Activated T-helper 1 cell treated with anti-CD3 and anti-CD28 coated beads, Interleukin-12 subunit alpha, Interleukin-12 subunit beta, Interleukin-2, Interleukin-4 antibody, amounts not matched to agents 30 ng/mL and 10 ng/mL and 1 ng/mL, durations not matched to agents 14 hours and 24 hours and 36 hours (primary cell): ENCODE measurements around the gene EXOC8. TPM values are rescaled to one million over a fixed set of nuclear protein-coding genes. Genes with fewer than 3 reads are reported as not detected.

Experiments
- DNase-seq: peaks from one replicate; pipeline ENCODE4 v3.0.0; 2021; ENCODE audit warnings: low spot score
- H3K27ac Mint-ChIP-seq: one replicate; pipeline ENCODE4 v1.8.0; 2021; ENCODE audit warnings: mild to moderate bottlenecking, mixed read lengths
- H3K27me3 Mint-ChIP-seq: one replicate; pipeline ENCODE4 v1.8.0; 2022; ENCODE audit warnings: mild to moderate bottlenecking, moderate library complexity, mixed read lengths; ENCODE audit not compliant: insufficient read depth
- H3K36me3 Mint-ChIP-seq: one replicate; pipeline ENCODE4 v1.8.0; 2021; ENCODE audit warnings: low read depth, mixed read lengths
- H3K4me1 Mint-ChIP-seq: one replicate; pipeline ENCODE4 v1.8.0; 2021; ENCODE audit warnings: low read depth, mixed read lengths
- H3K4me3 Mint-ChIP-seq: one replicate; pipeline ENCODE4 v1.8.0; 2021; ENCODE audit warnings: mild to moderate bottlenecking, moderate library complexity, mixed read lengths
- H3K9me3 Mint-ChIP-seq: one replicate; pipeline ENCODE4 v1.8.0; 2021; ENCODE audit warnings: mixed read lengths
- intact Hi-C: fragments of 100-400 bp; cut with micrococcal nuclease; formaldehyde crosslinking; loops from one replicate; pipeline ENCODE4 v1.15.1; 2024
- total RNA-seq: library from RNA; stranded (reverse); gene quantifications from 2 replicates; pipeline ENCODE4 v1.2.3, GENCODE V29; 2022

The EXOC8 gene
- total RNA-seq, result 14.4 and 15.6 TPM in 2 replicates

- no peaks in the 10 kb centered on the region for H3K9me3 Mint-ChIP-seq
- H3K27me3 Mint-ChIP-seq, result peaks cover 3% of the 10 kb centered on the region
- peaks cover 29% of the 10 kb centered on the region for H3K36me3 Mint-ChIP-seq
- H3K4me1 Mint-ChIP-seq, result peaks cover 62% of the 10 kb centered on the region
- DNase-seq, result peak; percentile 99
- intact Hi-C loops, result loop anchor here (1.0 to 5.0 kb wide), 10 partner anchors 65 to 1710 kb away; partner anchors contain the start of genes ARV1, C1orf198, COG2 and EGLN1
- peak within 1 kb of the TSS; percentile 98 for H3K4me3 Mint-ChIP-seq
- H3K27ac Mint-ChIP-seq, result peak within 1 kb of the TSS; percentile 100
These were observed at the start of gene EXOC8 for GRCh38 chr1:231337472-231338269. TSS of gene EXOC8 (minus strand) at chr1:231337852. CDS start at chr1:231337745, 107 bp downstream.

GRCh38 chr1:231386466-231386865, 48.8 kb upstream of the EXOC8 start:
- Mint-ChIP-seq H3K36me3 (peaks cover 12% of the 10 kb centered on the region), H3K4me3 (no peak overlapping the region), H3K9me3 (no peaks in the 10 kb centered on the region), H3K4me1 (peaks cover 34% of the 10 kb centered on the region), H3K27me3 (no peaks in the 10 kb centered on the region), H3K27ac (no peak overlapping the region)
- intact Hi-C loops, result no loop called here
- no peak for DNase-seq

GRCh38 chr1:231385416-231385748, 47.7 kb upstream of the EXOC8 start:
- peaks cover 11% of the 10 kb centered on the region for H3K36me3 Mint-ChIP-seq
- no peak for DNase-seq
- intact Hi-C loops, result no loop called here
- no peaks in the 10 kb centered on the region for H3K9me3 Mint-ChIP-seq
- no peak overlapping the region for H3K4me3 Mint-ChIP-seq
- H3K4me1 Mint-ChIP-seq, result peaks cover 24% of the 10 kb centered on the region
- no peaks in the 10 kb centered on the region for H3K27me3 Mint-ChIP-seq
- no peak overlapping the region for H3K27ac Mint-ChIP-seq

GRCh38 chr1:231384696-231385415, 47.2 kb upstream of the EXOC8 start:
- peaks cover 20% of the 10 kb centered on the region for H3K4me1 Mint-ChIP-seq
- H3K27me3 Mint-ChIP-seq, result no peaks in the 10 kb centered on the region
- no peak for DNase-seq
- H3K4me3 Mint-ChIP-seq, result no peak overlapping the region
- H3K36me3 Mint-ChIP-seq, result peaks cover 6% of the 10 kb centered on the region
- H3K27ac Mint-ChIP-seq, result no peak overlapping the region
- intact Hi-C loops, result no loop called here
- H3K9me3 Mint-ChIP-seq, result no peaks in the 10 kb centered on the region

- peaks cover 6% of the 10 kb centered on the region for H3K36me3 Mint-ChIP-seq
- intact Hi-C loops, result no loop called here
- no peak overlapping the region for H3K4me3 Mint-ChIP-seq
- H3K27me3 Mint-ChIP-seq, result no peaks in the 10 kb centered on the region
- no peak for DNase-seq
- peaks cover 26% of the 10 kb centered on the region for H3K4me1 Mint-ChIP-seq
- H3K9me3 Mint-ChIP-seq, result no peaks in the 10 kb centered on the region
- no peak overlapping the region for H3K27ac Mint-ChIP-seq
These were observed 45.7 kb upstream of the EXOC8 start for GRCh38 chr1:231383159-231383860.

- peaks cover 25% of the 10 kb centered on the region for H3K4me1 Mint-ChIP-seq
These were observed 44.8 kb upstream of the EXOC8 start for GRCh38 chr1:231382426-231382825.

GRCh38 chr1:231381729-231382128, 44.1 kb upstream of the EXOC8 start:
- intact Hi-C loops, result no loop called here
- DNase-seq, result no peak
- peaks cover 32% of the 10 kb centered on the region for H3K4me1 Mint-ChIP-seq
- no peaks in the 10 kb centered on the region for H3K27me3 Mint-ChIP-seq
- no peak overlapping the region for H3K27ac Mint-ChIP-seq
- H3K9me3 Mint-ChIP-seq, result no peaks in the 10 kb centered on the region
- H3K36me3 Mint-ChIP-seq, result peaks cover 1% of the 10 kb centered on the region
- no peak overlapping the region for H3K4me3 Mint-ChIP-seq

More at GRCh38 chr1:231382426-231382825, 44.8 kb upstream of the EXOC8 start:
- Mint-ChIP-seq H3K27me3 (no peaks in the 10 kb centered on the region), H3K27ac (no peak overlapping the region), H3K36me3 (peaks cover 1% of the 10 kb centered on the region), H3K4me3 (no peak overlapping the region), H3K9me3 (no peaks in the 10 kb centered on the region)
- intact Hi-C loops, result no loop called here
- DNase-seq, result no peak

GRCh38 chr1:231376875-231377549, 39.4 kb upstream of the EXOC8 start:
- Mint-ChIP-seq H3K36me3 (no peaks in the 10 kb centered on the region), H3K27me3 (no peaks in the 10 kb centered on the region), H3K27ac (peak overlapping the region; percentile 78), H3K9me3 (no peaks in the 10 kb centered on the region), H3K4me1 (peaks cover 43% of the 10 kb centered on the region), H3K4me3 (peak overlapping the region; percentile 6)
- peak; percentile 13 for DNase-seq
- intact Hi-C loops, result loop anchor here (1.0 to 2.0 kb wide), 4 partner anchors 14 to 151 kb away; partner anchors contain the start of gene TSNAX

- intact Hi-C loops, result loop anchor here (1.0 to 2.0 kb wide), 2 partner anchors 15 to 84 kb away; no protein-coding TSS in a partner anchor
- H3K4me1 Mint-ChIP-seq, result peaks cover 43% of the 10 kb centered on the region
- H3K36me3 Mint-ChIP-seq, result peaks cover 2% of the 10 kb centered on the region
These were observed 38.4 kb upstream of the EXOC8 start for GRCh38 chr1:231376101-231376500.

GRCh38 chr1:231374394-231374793, 36.7 kb upstream of the EXOC8 start:
- Mint-ChIP-seq H3K9me3 (no peaks in the 10 kb centered on the region), H3K27ac (no peak overlapping the region), H3K4me1 (peaks cover 37% of the 10 kb centered on the region), H3K36me3 (peaks cover 8% of the 10 kb centered on the region), H3K27me3 (no peaks in the 10 kb centered on the region), H3K4me3 (no peak overlapping the region)
- intact Hi-C loops, result no loop called here
- no peak for DNase-seq

More at GRCh38 chr1:231376101-231376500, 38.4 kb upstream of the EXOC8 start:
- no peak for DNase-seq
- Mint-ChIP-seq H3K27me3 (no peaks in the 10 kb centered on the region), H3K9me3 (no peaks in the 10 kb centered on the region), H3K4me3 (no peak overlapping the region), H3K27ac (no peak overlapping the region)

- Mint-ChIP-seq H3K27me3 (no peaks in the 10 kb centered on the region), H3K9me3 (no peaks in the 10 kb centered on the region), H3K36me3 (peaks cover 13% of the 10 kb centered on the region), H3K4me3 (no peak overlapping the region), H3K27ac (no peak overlapping the region), H3K4me1 (peaks cover 19% of the 10 kb centered on the region)
- DNase-seq, result no peak
- intact Hi-C loops, result no loop called here
These were observed 34.8 kb upstream of the EXOC8 start for GRCh38 chr1:231372501-231372900.

- Mint-ChIP-seq H3K4me1 (no peaks in the 10 kb centered on the region), H3K27ac (no peak overlapping the region), H3K27me3 (no peaks in the 10 kb centered on the region), H3K36me3 (peaks cover 29% of the 10 kb centered on the region), H3K4me3 (no peak overlapping the region), H3K9me3 (no peaks in the 10 kb centered on the region)
- DNase-seq, result no peak
- intact Hi-C loops, result no loop called here
These were observed 31.6 kb upstream of the EXOC8 start for GRCh38 chr1:231369282-231369681.
